Measurements from ENCODE around the gene MEGF8.

GRCh38 chr19:42396381-42397262 is 71.2 kb downstream of the MEGF8 start:
- TF ChIP-seq POLR2A (IDR thresholded peaks at IDR 0.05; ENCODE audit: low read depth, low read length) (peak; percentile 93), TAF1 (IDR thresholded peaks at IDR 0.05; ENCODE audit: borderline replicate concordance, low read depth, low read length) (0 out of 2 replicates have a peak, but pooled peaks have one; percentile 61)
